ENCODE data around the gene AADACL3. TPM values are rescaled to one million over a fixed set of nuclear protein-coding genes. Genes with fewer than 3 reads are reported as not detected.

Gene AADACL3
- total RNA-seq, 2 experiments from 2014 or later = not detected

DNA sequence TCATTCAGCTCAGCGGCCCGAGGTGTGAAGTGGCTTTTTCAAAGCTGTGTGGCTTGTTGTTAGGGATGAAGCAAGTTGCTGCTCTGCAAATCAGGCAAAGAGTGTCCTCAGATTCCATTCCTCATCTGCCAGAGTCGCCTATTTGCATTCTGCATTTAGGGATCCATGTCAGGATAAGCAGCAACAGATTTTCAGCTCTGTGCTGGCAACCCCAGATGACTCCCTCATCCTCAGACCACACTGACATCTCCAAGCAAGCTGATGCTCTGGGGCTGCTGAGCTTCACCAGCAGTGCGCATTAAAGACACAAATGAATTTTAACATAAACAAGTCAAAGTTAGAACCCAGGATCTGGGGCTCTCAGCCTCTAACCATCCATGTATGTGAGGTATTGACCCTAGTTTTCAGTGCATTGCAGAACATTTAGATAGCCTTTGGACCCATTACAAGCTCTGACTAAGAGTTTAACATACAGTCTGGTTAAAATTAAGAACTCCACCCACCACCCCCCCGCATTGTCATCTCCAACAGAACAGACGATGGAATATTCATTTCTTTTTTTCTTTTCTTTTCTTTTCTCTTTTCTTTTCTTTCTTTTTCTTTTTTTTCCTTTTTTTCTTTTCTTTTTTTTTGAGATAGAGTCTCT is 41.0 kb downstream of the AADACL3 start:
- Mint-ChIP-seq H3K4me3 (no peak overlapping the region), H3K9me3 (ENCODE audit: insufficient read depth) (no peaks in the 10 kb centered on the region), H3K36me3 (ENCODE audit: low read depth) (no peaks in the 10 kb centered on the region), H3K4me1 (ENCODE audit: low read depth) (no peaks in the 10 kb centered on the region), H3K27me3 (ENCODE audit: low read depth) (peaks cover 21% of the 10 kb centered on the region), H3K27ac (no peak overlapping the region)
- no peak for ATAC-seq
- CTCF ChIA-PET = no interaction called here
- no peak for DNase-seq
- POLR2A ChIA-PET = no interaction called here

DNA sequence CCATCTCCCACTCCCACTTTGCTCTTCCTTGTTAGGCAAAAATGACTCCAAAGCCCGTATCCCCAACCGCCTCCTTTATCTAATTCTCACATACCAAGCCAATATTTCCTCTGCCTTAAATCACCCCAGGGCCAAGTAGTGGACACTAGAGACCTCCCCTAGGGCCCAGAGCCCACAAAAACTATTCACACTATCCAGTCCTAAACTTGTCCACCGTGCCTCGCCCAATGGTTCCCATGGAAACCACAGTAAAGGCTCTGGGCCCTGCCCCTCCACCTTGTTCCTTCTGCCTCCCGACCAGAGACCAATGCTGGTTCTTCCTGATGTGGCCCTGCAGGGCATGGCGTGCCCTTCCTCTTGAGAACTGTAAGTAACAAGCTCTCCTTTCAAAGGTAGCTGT is 41.9 kb downstream of the AADACL3 start:
- Mint-ChIP-seq H3K4me1 (ENCODE audit: low read depth) (no peaks in the 10 kb centered on the region), H3K36me3 (ENCODE audit: low read depth) (no peaks in the 10 kb centered on the region), H3K27ac (no peak overlapping the region), H3K27me3 (ENCODE audit: low read depth) (peaks cover 19% of the 10 kb centered on the region), H3K4me3 (no peak overlapping the region), H3K9me3 (ENCODE audit: insufficient read depth) (no peaks in the 10 kb centered on the region)
- ATAC-seq = no peak
- DNase-seq = no peak
- CTCF ChIA-PET = no interaction called here
- POLR2A ChIA-PET = no interaction called here

DNA sequence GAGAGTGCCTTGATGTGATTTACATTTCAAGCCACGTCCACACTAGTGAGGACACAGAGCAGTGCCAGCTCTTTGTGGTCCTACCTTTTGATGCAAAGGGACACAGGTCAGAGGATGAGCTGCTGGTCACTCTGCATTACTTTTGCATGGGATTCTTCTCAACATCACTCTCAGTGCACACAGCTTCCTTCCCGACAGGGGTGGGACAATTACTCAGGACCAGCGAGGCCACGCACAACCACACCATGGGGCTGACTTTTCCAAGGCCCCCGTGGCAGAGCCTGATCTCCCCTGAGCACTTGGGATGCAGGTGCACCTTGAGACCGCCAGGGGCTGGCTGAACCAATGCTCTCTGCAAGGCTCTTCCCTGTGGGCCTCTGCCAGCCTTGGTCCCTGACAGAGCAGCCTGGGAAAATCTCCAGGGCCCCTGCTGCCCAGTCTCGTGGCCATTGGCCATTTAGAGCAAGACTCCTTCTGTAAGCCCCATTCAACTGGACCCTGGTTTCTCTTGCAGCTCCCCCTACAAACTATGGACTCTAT is 44.4 kb downstream of the AADACL3 start:
- ChIA-PET POLR2A (no interaction called here), CTCF (no interaction called here)
- Mint-ChIP-seq H3K27ac (no peak overlapping the region), H3K4me1 (ENCODE audit: low read depth) (no peaks in the 10 kb centered on the region), H3K4me3 (no peak overlapping the region), H3K36me3 (ENCODE audit: low read depth) (no peaks in the 10 kb centered on the region), H3K27me3 (ENCODE audit: low read depth) (peaks cover 9% of the 10 kb centered on the region), H3K9me3 (ENCODE audit: insufficient read depth) (no peaks in the 10 kb centered on the region)
- DNase-seq (no peak), ATAC-seq (no peak)

DNA sequence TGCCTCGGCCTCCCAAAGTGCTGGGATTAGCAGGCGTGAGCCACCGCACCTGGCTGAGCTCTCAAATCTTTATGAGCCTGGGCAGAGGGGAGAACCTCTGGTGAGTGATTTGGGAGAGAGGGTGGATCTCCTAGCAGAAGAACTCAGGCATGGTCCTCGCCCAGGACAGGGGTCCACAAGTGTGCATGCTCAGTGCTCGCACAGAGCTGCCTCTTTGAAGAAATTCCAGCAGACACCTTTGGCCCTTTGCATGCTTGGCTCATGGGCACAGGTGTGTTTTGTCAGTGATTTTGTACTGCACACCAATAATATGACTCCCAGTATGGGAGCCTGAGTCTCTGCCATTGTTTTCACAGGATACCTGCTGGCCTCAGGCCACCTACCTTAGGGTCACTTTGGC is 45.9 kb downstream of the AADACL3 start:
- Mint-ChIP-seq H3K27me3 (ENCODE audit: low read depth) (peaks cover 18% of the 10 kb centered on the region), H3K4me1 (ENCODE audit: low read depth) (no peaks in the 10 kb centered on the region), H3K27ac (no peak overlapping the region), H3K9me3 (ENCODE audit: insufficient read depth) (no peaks in the 10 kb centered on the region), H3K4me3 (no peak overlapping the region), H3K36me3 (ENCODE audit: low read depth) (no peaks in the 10 kb centered on the region)
- DNase-seq (no peak), ATAC-seq (no peak)
- ChIA-PET POLR2A (no interaction called here), CTCF (no interaction called here)

DNA sequence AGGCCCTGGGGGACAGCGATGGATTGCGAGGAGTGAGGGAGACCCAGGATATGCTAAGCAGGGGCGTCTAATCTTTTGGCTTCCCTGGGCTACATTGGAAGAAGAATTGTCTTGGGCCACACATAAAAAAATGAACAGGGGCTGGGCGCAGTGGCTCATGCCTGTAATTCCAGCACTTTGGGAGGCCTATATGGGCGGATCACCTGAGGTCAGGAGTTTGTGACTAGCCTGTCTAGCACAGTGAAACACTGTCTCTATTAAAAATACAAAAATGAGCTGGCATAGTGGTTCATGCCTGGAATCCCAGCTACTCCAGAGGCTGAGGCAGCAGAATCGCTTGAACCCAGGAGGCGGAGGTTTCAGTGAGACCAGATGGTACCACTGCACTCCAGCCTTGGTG is 46.9 kb downstream of the AADACL3 start:
- Mint-ChIP-seq H3K4me1 (ENCODE audit: low read depth) (no peaks in the 10 kb centered on the region), H3K9me3 (ENCODE audit: insufficient read depth) (no peaks in the 10 kb centered on the region), H3K27ac (no peak overlapping the region), H3K36me3 (ENCODE audit: low read depth) (no peaks in the 10 kb centered on the region), H3K4me3 (no peak overlapping the region), H3K27me3 (ENCODE audit: low read depth) (peaks cover 25% of the 10 kb centered on the region)
- no peak for DNase-seq
- ATAC-seq = no peak
- ChIA-PET CTCF (no interaction called here), POLR2A (no interaction called here)

DNA sequence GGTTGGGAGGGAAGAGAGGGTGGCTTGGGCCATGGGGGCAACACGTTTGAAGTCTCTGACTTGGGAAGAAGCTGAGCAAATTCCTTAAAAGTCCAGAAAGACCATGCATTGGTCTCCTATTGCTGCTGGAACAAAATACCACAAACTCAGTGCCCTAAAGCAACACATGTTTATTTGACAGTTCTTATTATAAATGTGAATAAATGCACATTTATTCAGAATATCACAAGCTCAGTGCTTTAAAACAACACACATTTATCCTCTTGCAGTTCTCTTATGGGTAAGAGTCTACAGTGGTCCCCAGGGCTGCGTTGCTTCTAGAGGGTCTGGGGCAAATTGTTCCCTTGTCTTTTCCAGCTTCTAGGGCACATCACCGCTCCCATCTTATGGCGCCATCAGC is 47.6 kb downstream of the AADACL3 start:
- Mint-ChIP-seq H3K4me3 (no peak overlapping the region), H3K27ac (no peak overlapping the region), H3K9me3 (ENCODE audit: insufficient read depth) (no peaks in the 10 kb centered on the region), H3K4me1 (ENCODE audit: low read depth) (no peaks in the 10 kb centered on the region), H3K36me3 (ENCODE audit: low read depth) (no peaks in the 10 kb centered on the region), H3K27me3 (ENCODE audit: low read depth) (peaks cover 21% of the 10 kb centered on the region)
- ChIA-PET CTCF (no interaction called here), POLR2A (no interaction called here)
- ATAC-seq (no peak), DNase-seq (no peak)

DNA sequence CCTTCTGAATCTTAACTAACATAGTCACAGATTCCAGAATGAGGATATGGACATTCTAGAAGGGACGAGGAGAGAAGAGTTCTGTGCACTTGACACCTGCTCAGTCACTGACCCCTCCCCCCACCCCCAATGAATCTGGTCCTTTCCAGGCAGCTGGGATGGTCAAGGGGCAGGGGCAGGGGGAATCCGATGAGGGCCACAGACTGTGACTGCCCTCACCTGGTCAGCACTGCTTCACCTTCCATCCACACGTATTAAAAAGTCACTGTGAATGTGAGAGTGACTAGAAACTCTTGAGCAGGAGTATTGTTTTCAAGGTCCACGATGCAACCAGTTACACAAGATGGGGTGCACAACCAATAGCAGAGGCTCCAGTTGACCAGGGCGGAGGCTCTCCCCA is 48.1 kb downstream of the AADACL3 start:
- ATAC-seq (no peak), DNase-seq (no peak)
- no peak overlapping the region for H3K4me3 Mint-ChIP-seq
- no peaks in the 10 kb centered on the region for H3K36me3 Mint-ChIP-seq (ENCODE audit: low read depth)
- no peak overlapping the region for H3K27ac Mint-ChIP-seq
- POLR2A ChIA-PET = no interaction called here
- no peaks in the 10 kb centered on the region for H3K4me1 Mint-ChIP-seq (ENCODE audit: low read depth)
- H3K27me3 Mint-ChIP-seq (ENCODE audit: low read depth) = peaks cover 21% of the 10 kb centered on the region
- H3K9me3 Mint-ChIP-seq (ENCODE audit: insufficient read depth) = no peaks in the 10 kb centered on the region
- CTCF ChIA-PET = no interaction called here

DNA sequence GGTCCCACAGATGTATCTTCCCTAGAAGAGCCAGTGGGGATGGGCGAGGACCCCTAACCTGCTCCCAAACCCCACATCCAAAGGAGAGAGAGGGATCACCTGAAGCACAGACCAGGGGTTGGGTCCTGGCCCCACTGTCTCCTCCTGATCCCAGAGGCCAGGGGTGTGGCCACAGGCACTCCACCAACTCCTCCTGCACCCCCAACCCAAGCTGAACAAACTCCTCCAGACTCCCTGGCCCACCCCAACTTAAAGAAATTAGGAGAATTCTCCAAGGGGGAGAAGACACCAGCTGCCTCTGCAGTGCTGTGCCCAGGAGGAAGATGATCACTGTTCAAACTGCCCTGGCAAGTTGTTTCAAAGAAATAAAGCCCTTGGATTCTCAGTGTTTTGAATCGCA is 53.1 kb downstream of the AADACL3 start:
- ATAC-seq (no peak), DNase-seq (no peak)
- Mint-ChIP-seq H3K4me3 (no peak overlapping the region), H3K9me3 (ENCODE audit: insufficient read depth) (no peaks in the 10 kb centered on the region), H3K27me3 (ENCODE audit: low read depth) (peaks cover 26% of the 10 kb centered on the region), H3K27ac (no peak overlapping the region), H3K36me3 (ENCODE audit: low read depth) (no peaks in the 10 kb centered on the region), H3K4me1 (ENCODE audit: low read depth) (no peaks in the 10 kb centered on the region)
- ChIA-PET CTCF (no interaction called here), POLR2A (no interaction called here)

DNA sequence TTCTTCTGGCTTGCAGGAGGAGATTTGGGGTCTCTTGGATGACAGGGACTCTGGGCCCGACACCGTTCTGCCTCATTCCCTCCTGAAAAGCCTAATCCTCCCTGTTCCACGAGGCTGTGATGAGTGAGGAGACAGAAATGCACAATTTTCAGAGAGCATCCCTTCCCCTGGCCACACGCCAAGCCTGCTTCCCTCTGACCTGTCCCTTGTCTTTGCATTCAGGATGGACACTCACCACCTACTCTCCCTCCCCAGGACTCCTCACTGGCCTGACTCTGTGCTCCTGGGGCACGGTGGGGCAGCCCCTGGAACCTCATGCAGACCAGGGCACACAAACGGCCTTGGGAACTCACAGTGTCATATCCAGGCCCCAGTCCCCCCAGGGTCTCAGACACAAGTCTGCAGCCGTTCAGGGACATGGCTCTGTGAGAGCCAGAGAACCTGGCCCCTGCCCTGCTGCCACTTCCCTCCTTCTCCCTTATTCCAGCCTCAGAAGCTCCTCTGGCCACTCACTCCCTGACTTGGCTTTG is 54.1 kb downstream of the AADACL3 start:
- H3K4me1 Mint-ChIP-seq (ENCODE audit: low read depth) = no peaks in the 10 kb centered on the region
- POLR2A ChIA-PET = no interaction called here
- H3K4me3 Mint-ChIP-seq = no peak overlapping the region
- H3K27me3 Mint-ChIP-seq (ENCODE audit: low read depth) = peaks cover 26% of the 10 kb centered on the region
- H3K27ac Mint-ChIP-seq = no peak overlapping the region
- ATAC-seq (no peak), DNase-seq (no peak)
- no peaks in the 10 kb centered on the region for H3K9me3 Mint-ChIP-seq (ENCODE audit: insufficient read depth)
- CTCF ChIA-PET = no interaction called here
- no peaks in the 10 kb centered on the region for H3K36me3 Mint-ChIP-seq (ENCODE audit: low read depth)

DNA sequence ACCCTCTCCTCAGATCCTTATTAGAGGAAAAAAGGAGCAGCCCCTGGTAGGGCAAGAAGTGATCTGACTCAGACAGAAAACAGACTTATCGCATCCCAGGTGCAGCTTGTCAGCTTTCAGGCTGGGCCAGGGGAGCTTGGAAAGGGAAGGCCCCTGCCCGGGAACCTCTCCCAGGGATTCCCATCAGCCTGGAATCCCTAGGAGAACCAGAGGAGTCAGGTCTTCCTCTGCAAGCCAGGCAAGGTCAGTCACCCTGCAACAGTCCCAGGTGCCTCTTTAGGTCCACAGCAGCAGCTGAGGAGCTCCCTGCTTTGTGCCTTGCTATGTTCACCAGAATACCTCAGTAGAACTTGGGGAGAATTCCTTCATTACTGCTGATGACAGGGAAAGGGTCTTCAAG is 54.7 kb downstream of the AADACL3 start:
- ChIA-PET CTCF (no interaction called here), POLR2A (no interaction called here)
- Mint-ChIP-seq H3K4me3 (no peak overlapping the region), H3K27me3 (ENCODE audit: low read depth) (peaks cover 24% of the 10 kb centered on the region), H3K9me3 (ENCODE audit: insufficient read depth) (no peaks in the 10 kb centered on the region), H3K36me3 (ENCODE audit: low read depth) (no peaks in the 10 kb centered on the region), H3K4me1 (ENCODE audit: low read depth) (no peaks in the 10 kb centered on the region), H3K27ac (no peak overlapping the region)
- no peak for DNase-seq
- ATAC-seq = no peak

DNA sequence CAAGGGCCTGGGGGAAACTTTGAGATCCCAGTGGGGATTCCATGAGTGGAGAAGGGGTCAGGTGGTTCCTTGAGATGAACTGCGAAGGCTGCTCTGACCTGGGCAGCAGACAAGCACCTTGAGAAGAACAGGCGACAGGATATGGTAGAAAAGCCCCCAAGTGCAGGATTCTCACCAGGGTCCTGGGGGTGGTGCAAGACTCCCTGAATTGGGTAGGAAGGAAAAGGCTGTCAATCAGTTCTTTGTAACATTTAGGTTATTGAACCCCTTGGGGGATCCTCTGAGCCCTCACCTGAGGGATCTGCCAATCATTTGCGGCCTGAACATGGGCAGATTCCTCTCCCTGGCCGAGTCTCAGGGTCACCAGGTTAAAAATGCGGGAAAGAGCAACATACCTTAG is 55.3 kb downstream of the AADACL3 start:
- no peak for ATAC-seq
- DNase-seq = no peak
- H3K27me3 Mint-ChIP-seq (ENCODE audit: low read depth) = peaks cover 19% of the 10 kb centered on the region
- H3K4me3 Mint-ChIP-seq = no peak overlapping the region
- no peak overlapping the region for H3K27ac Mint-ChIP-seq
- POLR2A ChIA-PET = no interaction called here
- no peaks in the 10 kb centered on the region for H3K36me3 Mint-ChIP-seq (ENCODE audit: low read depth)
- H3K9me3 Mint-ChIP-seq (ENCODE audit: insufficient read depth) = no peaks in the 10 kb centered on the region
- no peaks in the 10 kb centered on the region for H3K4me1 Mint-ChIP-seq (ENCODE audit: low read depth)
- CTCF ChIA-PET = no interaction called here

DNA sequence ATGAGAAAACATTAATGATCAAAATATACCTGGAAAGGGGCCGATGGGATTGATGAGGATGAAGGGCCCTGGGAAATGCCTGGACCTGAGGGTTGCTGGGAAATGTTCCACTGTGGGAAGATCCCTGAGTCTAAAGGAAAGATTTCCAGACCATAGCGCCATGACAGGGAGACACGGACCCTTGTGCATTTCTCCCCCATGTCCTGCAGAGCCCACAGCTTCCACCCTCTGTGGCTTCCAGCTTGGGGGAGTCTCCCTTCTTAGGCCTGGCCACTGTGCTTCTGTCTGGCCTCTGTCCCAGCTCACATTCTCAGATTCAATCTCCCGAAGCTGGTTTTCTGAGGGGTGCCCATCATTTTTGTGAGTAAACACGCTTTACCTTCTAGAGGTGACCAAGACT is 56.6 kb downstream of the AADACL3 start:
- H3K27me3 Mint-ChIP-seq (ENCODE audit: low read depth) = peaks cover 9% of the 10 kb centered on the region
- no peaks in the 10 kb centered on the region for H3K36me3 Mint-ChIP-seq (ENCODE audit: low read depth)
- no peak overlapping the region for H3K27ac Mint-ChIP-seq
- ChIA-PET POLR2A (no interaction called here), CTCF (no interaction called here)
- ATAC-seq = no peak
- no peaks in the 10 kb centered on the region for H3K4me1 Mint-ChIP-seq (ENCODE audit: low read depth)
- no peak for DNase-seq
- H3K4me3 Mint-ChIP-seq = no peak overlapping the region
- H3K9me3 Mint-ChIP-seq (ENCODE audit: insufficient read depth) = no peaks in the 10 kb centered on the region

DNA sequence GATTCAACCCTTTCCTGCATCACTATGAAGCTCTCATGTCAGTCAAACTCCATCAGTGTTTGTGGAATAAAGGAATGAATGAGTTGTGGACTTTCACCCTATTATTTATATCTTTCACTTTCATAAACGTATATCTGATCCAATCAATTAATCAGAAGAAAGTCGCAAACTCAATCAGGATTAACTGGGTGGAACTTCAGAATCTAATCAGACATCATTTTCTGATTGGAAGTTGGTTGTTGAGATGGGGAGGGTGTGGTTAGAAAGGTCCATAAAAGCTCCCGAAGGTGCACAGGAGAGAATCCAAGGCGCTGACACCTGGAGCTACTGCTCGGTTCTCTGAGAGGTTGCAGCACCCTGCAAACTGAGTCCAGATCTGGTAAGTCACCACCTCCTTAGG is 57.5 kb downstream of the AADACL3 start, which contains the start of gene PRAMEF12:
Gene PRAMEF12, plus strand, starts transcription at position 301 of the 400 bp plus-strand sequence. CDS start 1,130 bp downstream, outside the sequence.
- no peak within 1 kb of the TSS for H3K27ac Mint-ChIP-seq
- no peak within 1 kb of the TSS for H3K4me3 Mint-ChIP-seq
- no peaks in the 10 kb centered on the region for H3K36me3 Mint-ChIP-seq (ENCODE audit: low read depth)
- H3K9me3 Mint-ChIP-seq (ENCODE audit: insufficient read depth) = no peaks in the 10 kb centered on the region
- no peaks in the 10 kb centered on the region for H3K4me1 Mint-ChIP-seq (ENCODE audit: low read depth)
- ChIA-PET CTCF (no interaction called here), POLR2A (no interaction called here)
- no peak for ATAC-seq
- no peak for DNase-seq
- peaks cover 5% of the 10 kb centered on the region for H3K27me3 Mint-ChIP-seq (ENCODE audit: low read depth)
